Measurements from ENCODE around the gene PPFIBP2.

The PPFIBP2 gene

DNA sequence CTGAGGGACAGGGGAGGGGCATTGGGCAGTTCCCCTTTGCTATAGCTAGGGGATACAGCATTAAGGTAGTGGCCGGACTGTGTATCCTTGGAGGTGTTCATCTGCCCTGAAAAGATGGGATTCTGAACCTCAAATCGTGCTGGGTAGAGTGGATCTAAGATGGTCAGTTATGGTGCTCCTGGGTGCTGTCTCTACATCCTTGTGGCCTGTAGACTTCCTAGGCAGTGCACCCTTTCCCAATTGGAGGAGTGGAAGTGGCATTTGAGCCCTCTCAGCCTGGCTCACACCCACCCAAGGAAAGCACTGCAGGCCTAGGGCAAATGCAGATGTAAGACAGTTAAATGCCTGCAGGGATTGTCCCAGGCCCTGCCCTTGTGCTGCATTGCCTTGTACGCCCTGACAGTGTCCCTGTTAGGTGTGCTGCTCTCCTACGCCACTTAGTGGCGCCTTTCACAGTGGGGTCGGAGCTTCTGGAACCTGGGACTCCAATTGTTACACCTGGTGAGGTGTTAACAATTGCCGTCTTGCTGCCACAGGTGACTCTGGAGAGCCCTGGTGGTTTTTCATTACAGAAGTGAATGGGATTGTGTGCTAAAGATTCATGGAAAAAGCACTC lies 35.0 kb downstream of the PPFIBP2 start:
- DNase-seq: peak in 2 of 51 donors; percentile 8 to 16

DNA sequence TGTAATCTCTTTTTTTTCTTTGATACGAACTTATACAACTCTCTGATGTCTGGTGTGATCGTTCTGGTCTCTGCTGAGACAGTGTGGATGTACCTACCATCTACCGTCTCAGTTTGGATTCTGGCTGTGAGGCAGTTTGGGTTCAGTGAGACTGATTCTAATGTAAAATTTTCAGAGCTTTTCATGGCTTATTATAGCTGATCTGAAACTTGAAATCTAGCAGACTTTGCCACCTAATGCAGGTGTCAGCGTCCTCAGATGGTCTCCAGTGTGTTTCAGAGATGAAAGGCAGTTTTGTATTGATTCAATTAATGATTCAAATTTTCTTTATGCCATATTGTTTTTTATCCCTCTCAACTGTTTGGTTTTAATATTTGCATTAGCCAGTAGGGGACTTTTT lies 35.9 kb downstream of the PPFIBP2 start:
- no peak for DNase-seq

DNA sequence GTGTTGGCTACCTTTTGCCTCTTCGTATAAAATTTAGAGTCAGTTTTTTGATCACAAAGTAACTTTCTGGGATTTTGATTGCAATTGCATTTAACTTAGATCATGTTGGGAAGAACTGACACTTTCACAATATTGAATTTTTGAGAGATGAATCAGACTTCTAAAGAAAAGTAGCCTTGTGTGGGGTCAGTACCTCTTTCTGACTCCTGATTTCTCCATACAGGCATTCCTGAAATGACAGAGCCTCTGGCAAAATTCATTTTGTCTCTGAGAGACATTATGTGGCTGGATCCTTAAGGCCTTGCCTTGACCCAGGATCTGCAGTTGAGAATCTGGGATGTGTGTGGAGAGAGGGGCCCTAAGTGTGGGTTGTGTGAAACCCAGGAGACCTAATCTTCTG lies 37.8 kb downstream of the PPFIBP2 start:
- no peak for DNase-seq

DNA sequence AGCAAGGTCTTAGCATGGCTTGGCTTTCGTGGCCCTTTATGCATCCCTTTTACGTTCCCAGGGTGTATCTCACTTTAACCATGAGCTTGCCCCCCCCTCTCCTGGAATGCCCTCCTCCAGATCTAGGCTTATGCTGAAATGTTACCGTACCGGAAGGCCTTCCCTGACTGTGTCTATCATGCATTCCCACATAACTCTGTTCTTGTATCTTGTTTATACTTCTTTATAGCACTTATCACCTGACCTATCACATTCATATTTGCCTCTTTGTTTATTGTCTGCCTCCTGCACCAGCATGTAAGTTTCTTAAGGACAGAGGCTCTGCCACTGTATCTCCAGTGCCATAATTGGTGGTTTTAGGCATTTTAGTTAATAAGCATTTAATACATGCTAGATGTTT lies 38.9 kb downstream of the PPFIBP2 start:
- no peak for DNase-seq

- DNase-seq: peak in 33 of 51 donors; percentile 13 to 81 (median 60)
These were observed 41.4 kb downstream of the PPFIBP2 start for GRCh38 chr11:7555052-7555699.

- DNase-seq: no peak
These were observed 44.2 kb downstream of the PPFIBP2 start for GRCh38 chr11:7558046-7558445.

DNA sequence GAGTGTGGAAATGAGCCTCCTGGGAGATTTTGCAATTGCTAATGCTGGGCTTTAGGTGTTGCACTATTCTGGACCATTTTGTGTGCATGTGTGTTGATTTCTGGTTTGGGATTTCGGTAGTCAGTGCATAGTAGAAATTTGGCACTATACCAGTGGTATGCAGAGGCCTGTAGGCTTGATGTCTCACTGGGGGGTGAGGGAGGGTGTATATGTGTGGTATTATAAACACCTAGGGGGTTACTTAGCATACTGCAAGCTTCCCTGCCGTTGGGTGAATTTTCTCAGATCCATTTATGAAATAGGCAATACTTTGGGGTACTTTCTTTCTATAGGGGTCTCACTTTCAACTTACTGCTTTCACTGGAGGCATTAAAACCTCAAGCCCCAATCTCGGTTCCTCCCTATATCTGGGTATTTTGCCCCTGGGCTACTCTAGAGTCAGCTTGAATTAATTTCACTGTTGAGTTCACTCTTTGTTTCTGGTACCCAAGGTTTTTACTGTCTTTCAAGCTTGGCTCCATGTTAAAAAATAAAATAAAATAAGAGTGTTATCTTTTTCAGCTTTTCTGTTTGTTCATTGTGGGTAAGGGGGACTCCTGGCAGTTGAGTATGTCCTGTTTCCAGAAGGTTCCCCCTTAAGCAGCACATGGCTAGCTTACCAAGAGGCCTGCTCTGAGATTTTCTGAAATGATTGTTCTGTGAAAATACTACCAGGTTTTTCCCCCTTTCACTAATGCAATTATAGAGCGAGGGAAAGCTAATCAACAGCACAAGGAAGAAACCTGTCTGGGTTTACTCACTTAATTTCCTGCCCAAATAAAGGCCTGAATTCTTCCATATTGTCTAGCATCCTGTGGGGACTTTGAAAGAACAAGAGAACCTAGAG lies 45.8 kb downstream of the PPFIBP2 start:
- DNase-seq: no peak

- DNase-seq: no peak
These were observed 47.8 kb downstream of the PPFIBP2 start for GRCh38 chr11:7561562-7561961.

GRCh38 chr11:7563281-7563680 lies 49.5 kb downstream of the PPFIBP2 start:
- no peak for DNase-seq

DNA sequence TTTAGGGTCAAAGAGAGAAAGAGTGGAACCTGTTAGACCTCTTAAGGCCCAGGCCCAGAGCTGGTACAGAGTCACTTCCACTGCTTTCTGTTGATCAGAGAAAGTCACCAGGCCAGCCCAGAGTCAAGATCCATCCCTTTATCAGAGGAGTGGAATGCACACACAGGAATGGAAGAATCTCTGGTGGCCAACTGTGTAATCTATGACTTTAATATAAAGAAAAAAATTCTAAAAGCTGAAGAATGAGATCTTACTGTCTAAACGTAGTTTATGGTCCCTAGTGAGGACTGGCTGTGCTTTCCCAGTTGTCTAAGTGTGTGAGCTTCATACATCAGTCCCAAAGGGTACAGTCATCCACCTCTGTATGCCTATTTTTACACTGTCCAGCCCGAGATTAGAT lies 51.0 kb downstream of the PPFIBP2 start:
- DNase-seq: no peak

DNA sequence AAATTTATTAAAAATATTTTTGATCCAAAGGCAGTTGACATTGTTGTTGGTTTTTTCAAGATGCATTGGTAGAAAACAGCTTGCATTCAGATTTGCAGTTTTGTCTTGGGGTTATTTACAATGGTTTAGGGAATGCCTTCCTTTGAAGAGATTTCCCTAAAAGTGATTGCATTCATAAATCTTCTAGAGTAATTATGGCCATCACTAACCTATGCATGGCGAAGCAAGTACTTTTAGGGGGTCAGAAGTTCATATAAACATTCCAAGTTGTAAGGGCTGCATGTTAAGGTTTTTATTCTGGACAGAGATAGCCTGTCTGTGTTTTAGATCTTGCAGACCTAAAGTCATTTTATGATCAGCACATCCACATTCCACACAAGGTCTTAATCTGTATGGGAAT lies 53.5 kb downstream of the PPFIBP2 start:
- DNase-seq: no peak

GRCh38 chr11:7569044-7569443 lies 55.2 kb downstream of the PPFIBP2 start:
- DNase-seq: peak in 5 of 51 donors; percentile 18 to 31 (median 22)

- DNase-seq: no peak
These were observed 56.4 kb downstream of the PPFIBP2 start for GRCh38 chr11:7570241-7570640.

- DNase-seq: no peak
These were observed 57.2 kb downstream of the PPFIBP2 start for GRCh38 chr11:7570938-7571521.

DNA sequence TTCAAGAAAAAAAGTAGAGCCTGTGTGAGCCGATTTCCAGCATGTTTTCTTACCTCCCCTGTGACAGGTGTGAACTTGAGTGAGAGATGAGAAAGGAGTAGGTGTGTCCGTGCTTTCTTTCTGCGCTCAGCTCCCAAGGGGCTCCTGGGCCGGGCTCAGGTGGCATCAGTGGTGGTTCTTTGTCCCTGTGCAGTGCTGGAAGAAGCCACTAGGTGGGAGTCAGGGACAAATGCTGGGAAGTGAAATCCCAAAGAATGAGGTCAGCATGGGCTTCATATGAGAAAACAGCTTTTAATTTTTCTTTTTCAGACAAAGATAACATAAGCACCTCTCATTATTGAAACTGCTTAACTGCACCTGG lies 57.8 kb downstream of the PPFIBP2 start:
- DNase-seq: peak in 37 of 51 donors; percentile 19 to 85 (median 48)

DNA sequence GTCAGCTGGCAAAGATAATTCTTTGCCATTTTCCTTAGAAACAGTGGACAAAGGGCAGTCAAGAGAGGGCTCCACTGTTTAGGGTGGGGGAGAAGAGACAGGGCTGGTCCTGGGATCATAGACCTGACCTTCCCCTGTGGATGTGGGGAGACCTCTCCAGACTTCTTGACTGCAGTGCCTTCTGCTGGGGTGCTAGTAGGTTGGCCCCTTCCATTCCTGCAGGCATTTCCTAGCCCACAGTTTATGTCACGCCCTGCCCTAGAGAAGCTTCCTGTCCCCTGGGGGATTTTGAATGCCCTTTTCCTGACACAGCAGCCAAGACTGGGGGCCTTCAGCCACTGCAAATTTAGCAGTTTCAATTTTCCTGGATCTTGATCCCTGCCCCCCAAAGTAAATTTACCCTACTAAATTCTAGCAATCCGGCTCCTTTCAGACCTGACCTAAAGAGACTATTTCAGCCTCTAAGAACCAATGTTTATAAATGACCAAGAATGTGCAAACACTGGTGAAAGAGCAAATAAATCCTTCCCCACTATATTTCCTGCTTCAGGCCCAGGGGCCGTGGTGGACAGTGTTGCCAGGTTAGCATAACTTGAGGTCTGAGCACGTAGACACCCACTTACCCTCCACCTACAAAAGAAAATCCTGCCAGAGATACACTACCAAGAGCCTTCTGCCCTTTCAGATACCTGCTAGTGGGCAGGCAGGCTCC lies 58.4 kb downstream of the PPFIBP2 start:
- peak in 1 of 51 donors; percentile 61 for DNase-seq

DNA sequence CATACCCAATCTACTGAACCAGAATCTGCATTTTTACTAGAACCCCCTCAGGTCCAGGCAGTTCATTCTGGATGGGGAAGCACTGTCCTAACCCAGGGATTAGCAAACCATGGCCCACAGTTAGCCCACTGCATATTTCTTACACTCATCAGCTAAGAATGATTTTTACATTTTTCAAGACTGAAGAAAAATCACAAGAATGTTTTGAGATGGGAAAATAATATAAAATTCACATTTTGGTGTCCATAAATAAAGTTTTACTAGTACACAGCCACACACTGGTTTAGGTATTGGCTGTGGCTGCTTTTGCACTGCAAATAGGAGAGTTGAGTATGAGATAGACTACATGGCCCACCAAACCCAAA lies 59.4 kb downstream of the PPFIBP2 start:
- no peak for DNase-seq

GRCh38 chr11:7573558-7574296 lies 59.9 kb downstream of the PPFIBP2 start:
- no peak for DNase-seq

- DNase-seq: no peak
These were observed 60.8 kb downstream of the PPFIBP2 start for GRCh38 chr11:7574491-7575130.

Measured in hypothalamus (tissue), 51 donors.